ENCODE data around the gene TP53AIP1. TPM values are rescaled to one million over a fixed set of nuclear protein-coding genes. Genes with fewer than 3 reads are reported as not detected.

The TP53AIP1 gene
- polyA plus RNA-seq, 2 of the 4 experiments (the other 2 are of a cell fraction) = 0.03 to 0.08 TPM

DNA sequence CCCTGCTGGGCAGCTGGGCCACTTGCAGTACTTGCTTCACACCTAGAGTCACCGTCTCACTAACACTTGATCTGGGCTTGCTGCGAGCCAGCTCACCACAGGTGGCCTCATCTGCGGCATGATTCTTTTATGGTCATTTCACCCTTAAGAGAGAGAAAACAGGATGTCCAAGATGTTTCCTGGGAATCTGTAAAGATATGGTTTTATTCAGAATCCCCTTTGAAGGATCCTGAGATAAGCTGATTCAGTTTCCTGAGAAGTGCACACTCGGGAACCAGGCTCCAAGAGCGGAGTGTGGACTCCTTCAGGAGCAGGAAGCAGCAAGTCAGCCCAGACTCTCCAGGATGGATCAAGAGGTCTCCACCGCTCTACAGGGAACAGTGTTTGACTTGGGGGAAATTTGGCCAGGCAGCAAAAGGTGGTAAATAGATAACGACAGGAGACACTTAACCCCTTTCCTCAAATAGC is 21.8 kb upstream of the TP53AIP1 start (continued):
- TF ChIP-seq, protein P1, sequence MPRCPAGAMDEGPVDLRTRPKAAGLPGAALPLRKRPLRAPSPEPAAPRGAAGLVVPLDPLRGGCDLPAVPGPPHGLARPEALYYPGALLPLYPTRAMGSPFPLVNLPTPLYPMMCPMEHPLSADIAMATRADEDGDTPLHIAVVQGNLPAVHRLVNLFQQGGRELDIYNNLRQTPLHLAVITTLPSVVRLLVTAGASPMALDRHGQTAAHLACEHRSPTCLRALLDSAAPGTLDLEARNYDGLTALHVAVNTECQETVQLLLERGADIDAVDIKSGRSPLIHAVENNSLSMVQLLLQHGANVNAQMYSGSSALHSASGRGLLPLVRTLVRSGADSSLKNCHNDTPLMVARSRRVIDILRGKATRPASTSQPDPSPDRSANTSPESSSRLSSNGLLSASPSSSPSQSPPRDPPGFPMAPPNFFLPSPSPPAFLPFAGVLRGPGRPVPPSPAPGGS (IDR thresholded peaks at IDR 0.05) = no peak
- no peak for TF ChIP-seq HOXA7 (CRISPR knock-in tag; IDR thresholded peaks at IDR 0.05)
- TF ChIP-seq SREBF2 (IDR thresholded peaks at IDR 0.05) = no peak
- TF ChIP-seq ESRRA (IDR thresholded peaks at IDR 0.05; ENCODE audit: borderline replicate concordance, low read length) = no peak

DNA sequence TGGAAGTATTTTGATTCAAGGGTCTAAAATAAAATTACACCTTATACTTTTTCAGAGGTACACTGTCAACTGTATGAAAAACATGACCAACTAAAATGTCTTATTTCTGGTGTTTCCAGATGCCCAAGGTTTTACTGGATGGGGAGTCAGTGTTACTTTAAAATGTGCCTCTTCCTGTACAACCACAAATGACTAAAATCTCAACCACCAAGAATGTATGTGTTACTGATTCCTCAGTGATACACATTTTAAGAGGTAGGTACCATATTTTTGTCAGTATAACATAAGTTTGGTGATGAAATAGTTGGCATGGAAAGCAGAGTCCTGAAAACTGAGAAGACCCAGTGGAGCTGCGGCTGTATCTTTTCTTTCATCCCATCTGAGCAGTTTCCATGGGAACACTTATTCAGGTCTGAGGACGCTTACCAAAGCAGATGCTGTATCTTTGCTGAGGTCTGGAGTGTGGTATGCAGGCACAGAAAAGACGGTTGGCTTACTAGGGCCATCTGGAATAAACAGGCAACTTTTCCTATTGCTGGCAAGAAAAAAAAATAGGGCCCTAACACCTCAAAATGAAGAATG is 21.2 kb upstream of the TP53AIP1 start:
- FAIRE-seq (no peak), DNase-seq (ENCODE audit: low read depth in 1 of 2, low spot score in 1 of 2) (no peak), ATAC-seq (no peak)
- TF ChIP-seq EP300 (IDR thresholded peaks at IDR 0.05) = no peak
- TF ChIP-seq CHD4 (IDR thresholded peaks at IDR 0.05; ENCODE audit: borderline replicate concordance) = no peak
- TF ChIP-seq MAFK (IDR thresholded peaks at IDR 0.05; ENCODE audit: partially characterized antibody) = no peak
- TF ChIP-seq POLR2AphosphoS2 (conservative IDR thresholded peaks at IDR 0.05; ENCODE audit: low read length) = no peak
- no peaks in the 10 kb centered on the region for H3K9me3 ChIP-seq
- H3K4me2 ChIP-seq = no peak overlapping the region
- ChIA-PET POLR2A (no interaction called here), CTCF (no interaction called here)
- 97% methylated on average over 3 of the region's 3 CpGs for WGBS (ENCODE audit: missing lambda C conversion rate)
- H3K4me3 ChIP-seq = no peak overlapping the region
- H3K27ac ChIP-seq = no peak overlapping the region
- H3K4me1 ChIP-seq = no peaks in the 10 kb centered on the region

DNA sequence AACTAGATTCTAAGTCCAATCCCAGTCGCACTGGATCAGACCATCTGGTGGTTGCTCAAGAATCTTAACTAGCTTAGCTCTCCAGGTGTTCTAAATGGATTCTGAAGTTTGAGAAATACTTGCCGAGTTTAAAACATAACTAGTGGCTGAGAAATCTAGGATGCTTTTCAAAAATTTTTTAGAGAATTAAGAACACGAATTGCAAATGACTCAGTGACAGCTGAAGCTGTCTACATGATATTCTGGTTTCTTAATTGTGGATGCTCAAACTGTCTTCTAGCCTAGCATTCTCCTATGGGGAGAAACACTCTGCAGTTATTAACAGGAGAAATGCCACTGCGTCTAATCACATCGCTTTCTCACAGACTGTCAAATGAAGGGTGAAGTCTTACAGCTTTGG is 20.2 kb upstream of the TP53AIP1 start:
- FAIRE-seq (no peak), ATAC-seq (no peak), DNase-seq (ENCODE audit: low read depth in 1 of 2, low spot score in 1 of 2) (no peak)
- ChIA-PET POLR2A (no interaction called here), CTCF (interaction anchor here (0.7 to 1.5 kb wide), 3 partner anchors 76 to 369 kb away, joined by 3 to 10 read pairs (median 3); no protein-coding TSS in a partner anchor)
- Histone ChIP-seq H3K4me2 (no peak overlapping the region), H3K4me1 (no peaks in the 10 kb centered on the region), H3K4me3 (no peak overlapping the region), H3K27ac (no peak overlapping the region), H3K9me3 (no peaks in the 10 kb centered on the region)
- no peak for TF ChIP-seq TP53 (CRISPR knock-in tag; IDR thresholded peaks at IDR 0.05)
- TF ChIP-seq TFCP2L1 (CRISPR knock-in tag; IDR thresholded peaks at IDR 0.05) = no peak
- TF ChIP-seq, protein P2, sequence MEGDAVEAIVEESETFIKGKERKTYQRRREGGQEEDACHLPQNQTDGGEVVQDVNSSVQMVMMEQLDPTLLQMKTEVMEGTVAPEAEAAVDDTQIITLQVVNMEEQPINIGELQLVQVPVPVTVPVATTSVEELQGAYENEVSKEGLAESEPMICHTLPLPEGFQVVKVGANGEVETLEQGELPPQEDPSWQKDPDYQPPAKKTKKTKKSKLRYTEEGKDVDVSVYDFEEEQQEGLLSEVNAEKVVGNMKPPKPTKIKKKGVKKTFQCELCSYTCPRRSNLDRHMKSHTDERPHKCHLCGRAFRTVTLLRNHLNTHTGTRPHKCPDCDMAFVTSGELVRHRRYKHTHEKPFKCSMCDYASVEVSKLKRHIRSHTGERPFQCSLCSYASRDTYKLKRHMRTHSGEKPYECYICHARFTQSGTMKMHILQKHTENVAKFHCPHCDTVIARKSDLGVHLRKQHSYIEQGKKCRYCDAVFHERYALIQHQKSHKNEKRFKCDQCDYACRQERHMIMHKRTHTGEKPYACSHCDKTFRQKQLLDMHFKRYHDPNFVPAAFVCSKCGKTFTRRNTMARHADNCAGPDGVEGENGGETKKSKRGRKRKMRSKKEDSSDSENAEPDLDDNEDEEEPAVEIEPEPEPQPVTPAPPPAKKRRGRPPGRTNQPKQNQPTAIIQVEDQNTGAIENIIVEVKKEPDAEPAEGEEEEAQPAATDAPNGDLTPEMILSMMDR (IDR thresholded peaks at IDR 0.05) = no peak
- no peak for TF ChIP-seq ZSCAN20 (CRISPR knock-in tag; IDR thresholded peaks at IDR 0.05)
- TF ChIP-seq POLR2AphosphoS2 (conservative IDR thresholded peaks at IDR 0.05; ENCODE audit: low read length) = no peak
- no peak for TF ChIP-seq EHMT2 (IDR thresholded peaks at IDR 0.05; ENCODE audit: low read depth)
- TF ChIP-seq CBX8 (IDR thresholded peaks at IDR 0.05) = no peak
- no peak for TF ChIP-seq FOSL2 (IDR thresholded peaks at IDR 0.05)
- no peak for TF ChIP-seq FOSL2 (CRISPR knock-in tag; IDR thresholded peaks at IDR 0.05)
- TF ChIP-seq HOXB13 (CRISPR knock-in tag; IDR thresholded peaks at IDR 0.05; ENCODE audit: low read depth) = no peak
- no peak for TF ChIP-seq POLR2A (IDR thresholded peaks at IDR 0.05; ENCODE audit: low read length)
- TF ChIP-seq HOXA7 (CRISPR knock-in tag; IDR thresholded peaks at IDR 0.05) = no peak
- TF ChIP-seq RNF2 (IDR thresholded peaks at IDR 0.05; ENCODE audit: borderline replicate concordance, low read depth) = no peak
- WGBS (ENCODE audit: missing lambda C conversion rate) = 91% methylated on average over 5 of the region's 5 CpGs

DNA sequence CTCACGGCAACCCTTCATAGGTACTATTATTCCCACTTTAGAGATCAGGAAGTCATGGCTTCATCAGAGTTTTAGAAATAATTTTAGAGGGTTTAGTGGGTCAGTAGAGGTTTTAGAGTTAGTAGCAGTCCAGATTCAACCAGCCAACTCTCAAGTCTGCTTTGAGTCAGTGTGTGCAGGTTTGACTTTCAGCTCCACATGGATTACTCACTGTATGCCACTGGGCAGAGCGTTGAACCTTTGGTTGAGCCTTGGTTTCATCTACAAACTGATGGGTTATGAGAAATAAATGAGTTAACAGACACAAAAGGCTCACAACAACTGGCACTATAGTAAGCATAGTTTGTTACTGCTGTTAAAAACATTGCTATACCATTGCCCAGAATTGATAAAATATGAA is 19.0 kb upstream of the TP53AIP1 start:
- no peak for DNase-seq (ENCODE audit: low read depth in 1 of 2, low spot score in 1 of 2)
- CTCF ChIA-PET = interaction anchor here (1.0 to 1.5 kb wide), 2 partner anchors 77 to 370 kb away, joined by 3 to 10 read pairs; no protein-coding TSS in a partner anchor

More for the DNA sequence above, 19.0 kb upstream of the TP53AIP1 start:
- Histone ChIP-seq H3K9me3 (no peaks in the 10 kb centered on the region), H3K4me2 (no peak overlapping the region), H3K27ac (no peak overlapping the region), H3K4me3 (no peak overlapping the region), H3K4me1 (no peaks in the 10 kb centered on the region)
- TF ChIP-seq RFX5 (IDR thresholded peaks at IDR 0.05) (no peak), CHD4 (IDR thresholded peaks at IDR 0.05; ENCODE audit: borderline replicate concordance) (no peak), EP300 (IDR thresholded peaks at IDR 0.05) (no peak), HDAC2 (IDR thresholded peaks at IDR 0.05) (no peak), MAZ (IDR thresholded peaks at IDR 0.05; ENCODE audit: borderline replicate concordance, low read depth, low read length) (no peak), POLR2AphosphoS2 (conservative IDR thresholded peaks at IDR 0.05; ENCODE audit: low read length) (no peak), FOSB (CRISPR knock-in tag; IDR thresholded peaks at IDR 0.05) (no peak), TFCP2L1 (CRISPR knock-in tag; IDR thresholded peaks at IDR 0.05) (no peak), BHLHE40 (IDR thresholded peaks at IDR 0.05; ENCODE audit: low read depth, low read length) (no peak)
- TF ChIP-seq, protein P3, sequence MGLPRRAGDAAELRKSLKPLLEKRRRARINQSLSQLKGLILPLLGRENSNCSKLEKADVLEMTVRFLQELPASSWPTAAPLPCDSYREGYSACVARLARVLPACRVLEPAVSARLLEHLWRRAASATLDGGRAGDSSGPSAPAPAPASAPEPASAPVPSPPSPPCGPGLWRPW (IDR thresholded peaks at IDR 0.05) = no peak
- TF ChIP-seq, protein P4, sequence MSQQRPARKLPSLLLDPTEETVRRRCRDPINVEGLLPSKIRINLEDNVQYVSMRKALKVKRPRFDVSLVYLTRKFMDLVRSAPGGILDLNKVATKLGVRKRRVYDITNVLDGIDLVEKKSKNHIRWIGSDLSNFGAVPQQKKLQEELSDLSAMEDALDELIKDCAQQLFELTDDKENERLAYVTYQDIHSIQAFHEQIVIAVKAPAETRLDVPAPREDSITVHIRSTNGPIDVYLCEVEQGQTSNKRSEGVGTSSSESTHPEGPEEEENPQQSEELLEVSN (IDR thresholded peaks at IDR 0.05; ENCODE audit: borderline replicate concordance, low read depth) = no peak
- TF ChIP-seq, protein P5, sequence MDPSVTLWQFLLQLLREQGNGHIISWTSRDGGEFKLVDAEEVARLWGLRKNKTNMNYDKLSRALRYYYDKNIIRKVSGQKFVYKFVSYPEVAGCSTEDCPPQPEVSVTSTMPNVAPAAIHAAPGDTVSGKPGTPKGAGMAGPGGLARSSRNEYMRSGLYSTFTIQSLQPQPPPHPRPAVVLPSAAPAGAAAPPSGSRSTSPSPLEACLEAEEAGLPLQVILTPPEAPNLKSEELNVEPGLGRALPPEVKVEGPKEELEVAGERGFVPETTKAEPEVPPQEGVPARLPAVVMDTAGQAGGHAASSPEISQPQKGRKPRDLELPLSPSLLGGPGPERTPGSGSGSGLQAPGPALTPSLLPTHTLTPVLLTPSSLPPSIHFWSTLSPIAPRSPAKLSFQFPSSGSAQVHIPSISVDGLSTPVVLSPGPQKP (IDR thresholded peaks at IDR 0.05; ENCODE audit: low read depth, low read length) = no peak
- WGBS (ENCODE audit: missing lambda C conversion rate) = 84% methylated on average over 2 of the region's 2 CpGs
- no peak for FAIRE-seq
- POLR2A ChIA-PET = no interaction called here
- no peak for ATAC-seq

All from A549 (cell line).